Measurements from ENCODE around the gene VAV2.

- TF ChIP-seq CTCF (conservative IDR thresholded peaks at IDR 0.05) (no peak), ZFX (IDR thresholded peaks at IDR 0.05) (no peak)
These were observed 17.3 kb downstream of the VAV2 start for GRCh38 chr9:133974631-133975341.

Data from C4-2B (cell line).